Activated CD4-positive, alpha-beta T cell treated with anti-CD3 and anti-CD28 coated beads for 24 hours (primary cell): ENCODE measurements around the gene RET.

Experiments
- DNase-seq, 2 donors: peaks; one replicate each; pipeline ENCODE4 v3.0.0-alpha.2; 2020; ENCODE audit warnings: low read depth in 2 of 2

The RET gene

DNA sequence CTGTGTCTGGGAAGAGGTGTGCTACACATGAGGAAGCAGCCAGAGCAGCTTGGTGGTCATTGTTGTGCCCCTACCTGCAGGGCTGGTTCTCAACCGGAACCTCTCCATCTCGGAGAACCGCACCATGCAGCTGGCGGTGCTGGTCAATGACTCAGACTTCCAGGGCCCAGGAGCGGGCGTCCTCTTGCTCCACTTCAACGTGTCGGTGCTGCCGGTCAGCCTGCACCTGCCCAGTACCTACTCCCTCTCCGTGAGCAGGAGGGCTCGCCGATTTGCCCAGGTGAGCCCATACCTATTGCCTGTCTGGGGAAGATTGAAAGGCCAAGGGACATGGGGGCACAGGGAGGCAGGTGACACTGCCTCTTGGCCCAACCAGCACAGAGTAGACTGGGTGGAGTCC, 32.1 kb downstream of the RET start:
- no peak for DNase-seq

DNA sequence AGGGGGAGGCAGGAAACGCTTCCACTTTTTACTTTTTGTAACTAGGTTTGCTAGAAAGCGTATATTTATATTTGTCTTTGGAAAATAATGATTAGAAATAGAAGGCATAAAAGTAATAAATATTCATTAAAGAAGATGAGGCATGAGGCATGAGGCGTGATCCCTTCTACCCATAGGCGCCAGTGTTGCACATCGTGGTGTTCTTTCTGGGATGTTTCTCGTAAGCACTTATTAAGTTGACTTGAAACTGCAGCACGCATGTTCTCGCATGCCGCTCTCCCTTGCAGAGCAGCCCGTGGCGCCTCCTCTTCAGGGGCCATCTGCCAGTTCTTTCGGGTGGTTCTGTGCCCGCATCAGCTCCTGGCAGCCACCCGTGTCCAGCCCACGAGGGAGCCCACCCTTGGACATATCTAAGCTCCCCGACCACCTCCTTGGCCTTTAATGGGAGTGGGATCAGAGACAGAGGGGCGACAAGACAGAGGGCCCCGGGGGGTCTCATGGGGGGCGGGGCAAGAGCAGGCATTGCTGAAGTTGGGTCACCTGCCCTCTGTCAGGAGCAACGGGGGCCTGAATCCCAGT, 32.9 kb downstream of the RET start:
- DNase-seq = no peak

DNA sequence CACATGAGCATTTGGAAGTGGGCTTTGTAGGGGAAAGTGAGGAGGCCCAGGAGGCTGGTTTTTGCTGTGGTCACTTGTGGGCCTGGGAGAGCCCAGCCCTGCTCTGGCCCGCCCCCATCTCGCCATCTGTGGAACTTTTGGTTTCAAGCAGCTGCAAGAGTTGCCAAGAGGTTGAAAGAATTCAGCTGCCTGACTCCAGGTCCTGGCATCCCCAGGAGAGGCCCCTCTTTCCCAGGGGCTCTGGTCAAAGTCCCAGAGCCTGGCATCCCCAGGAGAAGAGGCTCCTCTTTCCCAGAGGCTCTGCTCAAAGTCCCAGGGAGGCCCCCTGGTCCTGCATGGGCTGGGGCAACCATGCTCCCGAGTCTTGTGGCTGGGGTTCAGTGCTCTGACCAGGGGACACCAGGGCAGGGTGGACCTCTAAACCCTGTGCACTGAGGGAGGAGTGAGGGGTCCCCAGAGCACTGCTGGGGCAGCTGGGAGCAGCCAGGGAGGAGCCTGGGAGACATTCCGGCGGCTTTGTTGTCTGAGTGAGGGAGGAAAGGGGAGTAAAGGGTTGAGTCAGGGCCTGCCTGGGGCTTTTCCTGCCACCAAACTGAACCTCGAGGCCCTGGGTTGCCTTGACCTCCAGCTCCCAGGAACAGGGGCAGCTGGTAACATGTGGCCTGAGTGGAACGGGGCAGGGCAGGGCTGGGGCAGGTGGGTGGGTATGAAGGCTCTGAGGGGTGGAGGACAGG, 33.6 kb downstream of the RET start:
- no peak for DNase-seq

DNA sequence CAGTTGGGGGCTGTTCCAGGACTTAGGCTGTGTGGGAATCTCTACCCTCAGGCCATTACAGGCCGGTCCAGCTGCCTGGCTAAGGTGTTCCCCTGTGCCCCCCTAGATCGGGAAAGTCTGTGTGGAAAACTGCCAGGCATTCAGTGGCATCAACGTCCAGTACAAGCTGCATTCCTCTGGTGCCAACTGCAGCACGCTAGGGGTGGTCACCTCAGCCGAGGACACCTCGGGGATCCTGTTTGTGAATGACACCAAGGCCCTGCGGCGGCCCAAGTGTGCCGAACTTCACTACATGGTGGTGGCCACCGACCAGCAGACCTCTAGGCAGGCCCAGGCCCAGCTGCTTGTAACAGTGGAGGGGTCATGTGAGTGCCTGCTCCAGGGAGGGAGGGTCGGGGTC, 34.2 kb downstream of the RET start:
- DNase-seq = no peak

DNA sequence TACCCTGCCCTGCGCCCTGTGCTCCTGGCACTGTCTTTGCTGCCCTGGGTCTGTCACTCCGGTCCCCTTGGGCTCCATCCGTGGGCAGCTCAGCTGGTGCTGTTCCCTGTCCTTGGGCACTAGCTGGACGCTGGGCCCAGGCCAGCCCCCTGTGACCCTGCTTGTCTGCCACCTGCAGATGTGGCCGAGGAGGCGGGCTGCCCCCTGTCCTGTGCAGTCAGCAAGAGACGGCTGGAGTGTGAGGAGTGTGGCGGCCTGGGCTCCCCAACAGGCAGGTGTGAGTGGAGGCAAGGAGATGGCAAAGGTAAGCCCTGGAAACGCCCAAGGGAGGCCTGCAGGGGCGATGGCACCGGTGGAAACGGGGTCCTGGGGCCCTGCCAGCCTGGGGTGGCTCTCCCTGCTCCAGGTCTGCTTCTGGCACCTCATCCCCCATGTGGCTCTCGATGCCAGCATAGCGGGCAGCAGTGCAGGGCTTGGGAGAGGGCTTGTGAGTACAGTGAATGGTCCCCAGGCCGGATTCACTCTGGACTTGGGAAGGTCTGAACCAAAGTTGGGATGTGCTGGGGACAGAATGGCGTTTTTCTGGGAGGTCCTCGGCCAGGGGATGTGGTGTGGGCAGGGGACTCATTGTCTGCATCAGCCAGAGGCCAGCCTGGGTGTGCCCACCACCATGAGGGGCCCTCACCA, 35.2 kb downstream of the RET start:
- no peak for DNase-seq

DNA sequence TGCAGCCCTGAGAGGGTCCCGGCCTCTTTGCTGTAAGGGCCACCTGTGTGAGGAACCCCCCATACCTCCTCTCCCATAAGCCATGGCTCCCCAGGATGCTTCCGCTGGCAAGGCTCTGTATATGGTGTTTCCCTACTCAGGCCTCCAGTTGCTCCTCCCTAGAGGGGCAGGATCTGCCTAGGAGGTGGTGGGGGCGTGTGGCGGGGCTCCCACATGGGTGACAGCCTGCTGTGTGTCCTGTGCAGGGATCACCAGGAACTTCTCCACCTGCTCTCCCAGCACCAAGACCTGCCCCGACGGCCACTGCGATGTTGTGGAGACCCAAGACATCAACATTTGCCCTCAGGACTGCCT, 35.7 kb downstream of the RET start:
- no peak for DNase-seq

DNA sequence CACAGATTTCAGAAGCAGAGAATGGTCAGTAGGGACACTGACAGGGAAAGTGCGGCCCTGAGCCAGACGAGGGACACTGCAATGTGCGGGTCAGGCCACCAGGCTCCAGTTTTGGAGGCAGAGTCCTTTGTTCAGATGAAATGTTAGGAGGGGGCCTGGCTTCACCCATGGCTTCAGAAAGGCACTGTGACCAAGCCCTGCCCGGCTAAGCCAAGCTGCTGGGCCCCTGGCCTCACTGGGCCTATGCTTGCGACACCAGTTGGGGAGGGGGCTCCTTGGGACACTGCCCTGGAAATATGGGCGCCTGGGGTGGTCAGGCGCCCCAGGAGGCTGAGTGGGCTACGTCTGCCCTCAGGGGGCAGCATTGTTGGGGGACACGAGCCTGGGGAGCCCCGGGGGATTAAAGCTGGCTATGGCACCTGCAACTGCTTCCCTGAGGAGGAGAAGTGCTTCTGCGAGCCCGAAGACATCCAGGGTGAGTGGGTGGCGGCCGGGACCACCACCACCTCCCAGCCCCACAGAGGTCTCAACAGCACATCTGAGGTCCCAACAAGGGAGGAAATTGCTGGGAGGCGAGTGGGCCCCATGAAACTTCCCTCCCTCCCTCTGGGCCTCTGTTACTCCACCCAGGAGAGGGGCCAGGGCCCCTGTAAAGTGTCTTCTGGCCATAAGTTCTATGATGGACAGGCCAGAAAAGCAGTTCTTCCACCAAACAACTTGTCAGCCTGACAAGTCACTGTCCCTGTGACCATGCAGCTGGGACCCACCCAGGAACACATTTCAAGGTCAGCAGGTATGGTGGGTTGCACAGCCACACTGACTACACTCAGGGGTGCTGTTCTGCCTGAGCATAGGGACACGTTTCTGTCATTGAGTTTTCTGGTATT, 36.6 kb downstream of the RET start:
- no peak for DNase-seq

DNA sequence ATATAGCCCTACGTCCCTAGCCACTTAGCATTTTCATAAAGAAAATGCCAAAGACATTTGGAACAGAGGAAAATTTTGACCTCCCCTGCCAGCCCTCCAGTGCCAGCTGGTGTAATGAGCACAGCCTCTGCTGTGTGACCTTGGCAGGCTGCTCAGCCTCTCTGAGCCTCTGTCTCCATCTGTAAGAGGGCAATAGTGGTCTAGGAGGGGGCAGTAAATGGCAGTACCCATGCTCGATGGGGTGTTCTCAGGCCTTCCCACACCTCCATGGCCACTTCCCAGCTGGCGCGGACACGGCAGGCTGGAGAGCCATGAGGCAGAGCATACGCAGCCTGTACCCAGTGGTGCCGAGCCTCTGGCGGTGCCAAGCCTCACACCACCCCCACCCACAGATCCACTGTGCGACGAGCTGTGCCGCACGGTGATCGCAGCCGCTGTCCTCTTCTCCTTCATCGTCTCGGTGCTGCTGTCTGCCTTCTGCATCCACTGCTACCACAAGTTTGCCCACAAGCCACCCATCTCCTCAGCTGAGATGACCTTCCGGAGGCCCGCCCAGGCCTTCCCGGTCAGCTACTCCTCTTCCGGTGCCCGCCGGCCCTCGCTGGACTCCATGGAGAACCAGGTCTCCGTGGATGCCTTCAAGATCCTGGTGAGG, 37.3 kb downstream of the RET start:
- DNase-seq = no peak

DNA sequence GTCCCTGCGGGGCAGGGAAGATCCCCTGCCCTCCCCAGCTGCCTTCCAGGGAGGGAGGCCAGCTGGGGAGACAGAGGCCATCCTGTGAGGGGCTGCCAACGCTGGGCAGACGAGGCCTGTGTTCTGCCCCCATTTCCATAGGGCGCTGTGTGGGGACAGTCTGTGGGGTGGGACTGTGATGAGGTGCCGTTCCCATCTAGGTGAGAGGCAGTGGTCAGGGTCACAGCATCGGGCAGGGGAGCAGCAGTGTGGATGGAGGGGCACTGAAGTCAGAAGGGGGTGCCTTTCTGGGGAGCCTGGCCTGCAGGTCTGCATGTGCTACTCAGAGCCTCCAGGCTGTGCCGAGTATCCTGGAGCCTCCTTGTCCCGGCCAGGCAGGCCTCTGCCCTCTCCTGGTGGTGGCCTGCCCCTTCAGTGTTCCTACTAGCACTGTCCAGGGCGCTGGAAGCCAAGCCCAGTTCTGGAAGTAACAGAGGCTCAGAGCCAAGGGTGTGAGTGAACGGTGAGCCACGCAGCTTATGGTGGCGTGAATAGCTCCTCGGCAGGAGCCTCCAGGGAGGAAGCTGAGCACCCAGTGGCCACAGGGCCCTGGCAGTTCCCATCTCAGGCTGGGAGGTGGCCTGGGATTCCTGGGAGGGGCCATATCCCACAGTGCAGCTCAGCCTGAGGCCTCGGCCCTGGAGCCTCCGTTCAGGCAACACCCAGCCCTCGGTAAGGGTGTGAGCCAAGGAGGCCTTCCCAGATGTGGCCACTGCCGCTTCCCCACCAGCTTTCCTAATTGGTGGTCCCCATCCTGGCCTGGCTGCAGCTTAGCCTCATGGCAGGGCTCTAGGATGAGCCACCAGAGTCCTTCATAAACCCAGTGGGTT, 38.1 kb downstream of the RET start:
- DNase-seq = no peak

DNA sequence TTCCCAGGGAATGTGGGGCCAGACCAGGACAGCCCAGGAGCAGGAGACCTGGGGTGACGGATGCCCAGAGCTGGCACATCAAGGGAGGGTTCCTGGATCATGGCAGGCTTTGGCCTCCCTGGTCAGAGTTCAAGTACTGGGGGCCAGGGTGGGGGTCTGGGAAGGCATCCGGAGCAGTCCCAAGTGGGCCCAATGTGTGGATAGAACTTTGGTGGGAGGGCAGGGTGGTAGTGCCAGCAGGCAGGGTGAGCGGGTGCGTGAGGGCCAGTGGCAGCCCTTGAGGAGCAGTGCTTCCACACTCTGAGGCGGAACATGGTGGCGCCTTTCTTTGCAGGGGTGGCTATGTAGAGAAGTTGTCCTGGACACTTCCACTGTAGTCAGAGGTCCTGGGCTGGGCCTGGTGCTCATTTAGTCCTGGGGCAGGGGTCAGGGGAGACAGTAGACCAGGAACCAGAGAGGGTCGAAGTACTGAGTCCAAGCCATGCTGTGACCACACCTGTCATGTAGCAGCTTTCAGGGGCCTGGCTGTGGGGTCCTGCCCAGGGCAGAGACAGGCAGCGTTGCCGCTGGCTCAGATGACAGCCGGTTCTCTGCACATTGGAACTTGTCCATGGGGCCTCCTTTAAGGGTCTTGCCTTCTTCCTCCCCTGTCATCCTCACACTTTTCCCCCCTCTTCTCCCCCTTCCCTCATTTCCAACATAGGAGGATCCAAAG, 39.2 kb downstream of the RET start:
- no peak for DNase-seq

DNA sequence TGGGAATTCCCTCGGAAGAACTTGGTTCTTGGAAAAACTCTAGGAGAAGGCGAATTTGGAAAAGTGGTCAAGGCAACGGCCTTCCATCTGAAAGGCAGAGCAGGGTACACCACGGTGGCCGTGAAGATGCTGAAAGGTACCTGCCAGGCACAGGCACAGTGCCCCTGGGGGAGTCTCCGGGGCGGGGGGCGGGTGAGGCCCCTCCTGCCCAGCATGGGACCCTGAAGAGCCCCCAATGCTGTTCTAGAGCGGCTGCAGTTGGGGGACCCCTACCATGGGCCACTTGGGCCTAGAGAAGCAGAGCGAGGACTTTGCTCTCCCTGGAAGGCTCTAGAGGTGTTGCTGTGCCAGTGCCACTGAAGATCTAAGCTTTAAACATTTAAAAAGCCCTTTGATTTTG, 39.7 kb downstream of the RET start:
- no peak for DNase-seq

DNA sequence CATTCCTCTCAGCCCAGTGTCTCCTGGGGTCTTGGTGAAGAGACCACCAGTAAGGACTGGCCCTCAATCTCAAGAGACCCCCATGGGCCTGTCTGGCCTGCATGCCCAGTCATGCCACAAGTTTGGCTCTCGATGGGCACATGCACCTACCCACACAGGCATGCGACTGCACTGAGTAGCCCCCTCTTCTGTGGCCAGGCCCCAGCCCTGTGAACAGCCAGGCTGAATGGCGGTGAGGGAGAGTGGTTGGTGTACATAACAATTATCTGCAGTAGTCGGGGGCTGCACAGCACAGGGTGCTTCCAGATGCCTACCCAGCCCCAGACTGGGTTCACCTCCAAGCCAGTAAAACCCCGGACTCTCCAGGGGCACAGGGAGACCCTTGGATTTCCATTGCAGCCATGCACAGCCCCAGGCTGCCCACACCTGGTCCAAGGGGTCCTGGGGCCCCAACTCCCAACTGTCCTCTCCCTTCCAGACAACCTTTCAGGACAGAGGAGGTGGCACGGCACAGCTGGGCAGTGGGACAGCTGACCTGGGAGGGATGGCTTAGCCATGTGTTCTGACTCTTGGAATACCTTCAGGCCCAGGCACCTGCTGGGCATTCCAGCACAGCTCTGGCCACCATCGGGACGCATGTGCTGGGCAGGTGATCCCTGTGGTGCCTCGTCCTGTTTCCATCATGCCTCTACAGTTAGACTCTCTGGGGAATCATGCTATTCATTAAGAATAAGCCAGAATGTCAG, 40.3 kb downstream of the RET start:
- no peak for DNase-seq

DNA sequence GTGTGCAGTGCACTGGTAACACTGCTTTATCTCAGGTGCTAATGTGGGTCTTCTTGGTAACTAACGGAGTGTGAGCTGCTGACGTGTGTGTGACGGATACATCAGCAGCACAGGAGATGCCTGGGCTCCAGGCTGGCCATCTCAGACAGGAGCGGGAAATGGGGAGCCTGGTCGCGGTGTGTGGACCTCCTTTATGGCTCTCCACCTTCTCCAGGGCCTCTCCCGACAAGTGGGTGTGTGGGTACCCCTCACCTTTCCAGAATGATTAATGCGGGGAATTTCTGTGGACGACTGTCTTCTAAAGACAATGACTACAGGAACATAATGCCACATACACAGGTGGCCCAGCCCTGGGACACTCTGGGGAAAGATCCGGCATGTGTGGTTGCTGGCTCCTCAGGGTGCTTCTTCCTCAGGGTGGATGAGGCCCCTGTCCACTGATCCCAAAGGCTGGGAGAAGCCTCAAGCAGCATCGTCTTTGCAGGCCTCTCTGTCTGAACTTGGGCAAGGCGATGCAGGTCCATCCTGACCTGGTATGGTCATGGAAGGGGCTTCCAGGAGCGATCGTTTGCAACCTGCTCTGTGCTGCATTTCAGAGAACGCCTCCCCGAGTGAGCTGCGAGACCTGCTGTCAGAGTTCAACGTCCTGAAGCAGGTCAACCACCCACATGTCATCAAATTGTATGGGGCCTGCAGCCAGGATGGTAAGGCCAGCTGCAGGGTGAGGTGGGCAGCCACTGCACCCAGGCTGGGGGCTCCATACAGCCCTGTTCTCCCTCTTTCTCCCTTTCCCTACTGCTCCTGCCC, 41.1 kb downstream of the RET start:
- DNase-seq = no peak

DNA sequence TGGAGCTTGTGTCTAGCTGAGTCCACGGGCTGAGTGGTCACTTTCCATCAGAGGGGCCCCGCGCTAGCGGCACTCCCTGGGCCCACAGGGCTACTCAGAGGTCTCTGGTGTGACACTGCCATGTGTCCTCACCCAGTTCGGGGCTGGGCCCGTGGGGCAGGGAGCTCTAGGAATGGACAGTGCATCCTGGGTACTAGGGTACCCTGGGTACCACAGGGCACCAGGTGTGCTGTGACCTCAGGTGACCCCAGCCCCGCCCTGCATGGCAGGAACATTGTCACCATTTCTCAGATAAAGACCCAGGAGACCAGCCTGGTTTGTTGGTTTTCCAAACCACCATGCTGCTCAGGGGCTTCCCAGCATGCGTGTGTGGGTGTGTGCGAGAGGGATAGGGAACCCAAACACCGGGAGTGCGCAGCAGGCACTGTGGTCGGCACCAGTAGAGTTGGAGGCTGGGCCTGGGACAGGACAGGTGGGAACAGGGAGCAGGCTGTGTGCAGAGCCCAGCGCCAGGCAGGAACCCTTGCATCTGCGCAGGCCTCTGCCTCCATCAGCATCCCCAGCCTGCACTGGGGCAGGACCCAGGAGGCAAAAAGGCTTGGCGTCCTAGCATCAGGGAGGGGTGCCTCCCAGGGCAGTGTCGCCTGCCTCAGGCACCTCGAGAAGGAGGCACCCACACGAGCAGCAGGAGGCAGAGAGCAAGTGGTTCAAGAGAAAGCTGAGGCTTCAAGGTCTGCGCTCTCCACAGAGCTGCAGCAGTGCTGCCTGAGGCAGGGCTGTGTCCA, 42.0 kb downstream of the RET start:
- DNase-seq = no peak

DNA sequence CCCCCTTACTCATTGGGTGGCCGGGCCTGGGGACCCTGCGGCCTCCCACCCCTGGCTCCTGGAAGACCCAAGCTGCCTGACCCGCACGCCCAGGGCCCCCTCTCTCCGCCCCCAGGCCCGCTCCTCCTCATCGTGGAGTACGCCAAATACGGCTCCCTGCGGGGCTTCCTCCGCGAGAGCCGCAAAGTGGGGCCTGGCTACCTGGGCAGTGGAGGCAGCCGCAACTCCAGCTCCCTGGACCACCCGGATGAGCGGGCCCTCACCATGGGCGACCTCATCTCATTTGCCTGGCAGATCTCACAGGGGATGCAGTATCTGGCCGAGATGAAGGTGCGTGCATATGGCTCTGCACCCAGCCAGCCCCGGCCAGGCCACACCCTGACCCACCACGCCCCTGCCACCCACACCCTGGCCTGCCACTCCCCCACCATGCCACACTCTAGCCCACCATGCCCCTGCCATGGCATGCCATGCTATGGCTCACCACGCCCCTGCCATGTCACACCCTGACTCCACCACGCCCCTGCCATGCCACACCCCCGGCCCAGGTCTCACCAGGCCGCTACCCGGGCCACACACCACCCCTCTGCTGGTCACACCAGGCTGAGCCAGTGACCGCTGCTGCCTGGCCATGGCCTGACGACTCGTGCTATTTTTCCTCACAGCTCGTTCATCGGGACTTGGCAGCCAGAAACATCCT, 42.7 kb downstream of the RET start:
- DNase-seq = no peak

DNA sequence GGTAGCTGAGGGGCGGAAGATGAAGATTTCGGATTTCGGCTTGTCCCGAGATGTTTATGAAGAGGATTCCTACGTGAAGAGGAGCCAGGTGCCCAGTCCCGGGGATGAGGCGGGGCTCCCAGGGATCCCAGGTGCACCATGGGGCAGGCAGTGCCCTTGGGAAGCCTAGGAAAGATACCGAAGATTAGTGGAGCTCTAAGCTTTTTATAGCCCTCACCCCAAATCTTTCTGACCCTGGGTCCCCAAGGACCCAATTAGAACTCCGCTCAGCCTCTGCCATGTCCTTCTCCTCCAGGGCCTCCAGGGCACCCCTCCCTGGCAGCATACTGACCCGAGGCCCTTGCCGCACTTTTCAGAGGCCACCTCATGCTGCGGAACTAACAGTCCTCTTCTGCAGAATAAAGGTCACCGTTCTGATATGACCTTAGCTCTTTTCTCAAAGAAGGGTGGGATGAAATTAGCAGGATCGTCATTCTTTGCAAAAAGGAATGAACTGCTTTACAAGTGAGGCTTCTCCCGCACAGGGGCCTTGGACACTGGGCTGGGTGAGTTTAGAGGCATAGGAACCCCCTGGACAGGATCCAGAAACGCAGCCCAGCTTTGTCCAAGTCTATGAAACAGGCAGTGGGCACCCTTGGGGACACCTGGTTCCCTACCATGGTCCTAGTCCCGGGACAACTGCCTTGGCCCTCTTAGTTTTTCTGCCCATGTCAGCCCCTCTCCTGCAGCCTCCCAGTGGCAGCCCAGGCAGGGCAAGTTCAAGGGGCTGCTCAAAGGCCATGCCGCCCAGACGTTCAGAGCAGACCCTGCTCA, 43.5 kb downstream of the RET start:
- no peak for DNase-seq
